B cell (primary cell): ENCODE results near the gene SLC24A1.

ENCODE experiments used
- CTCF ChIP-seq: fragments of 200-600 bp; IDR thresholded peaks from one replicate; pipeline ENCODE4 v1.8.0; 2022; ENCODE audit warnings: antibody characterized with exemption, mild to moderate bottlenecking
- EZH2 ChIP-seq: IDR thresholded peaks from 2 replicates; pipeline ENCODE4 v1.6.1; 2012; ENCODE audit warnings: borderline replicate concordance, low read depth, mild to moderate bottlenecking, moderate library complexity, low read length; ENCODE audit not compliant: insufficient read depth, poor library complexity, severe bottlenecking

- TF ChIP-seq CTCF = no peak
- no peak for TF ChIP-seq EZH2
Measured at GRCh38 chr15:65642594-65642993, 20.9 kb downstream of the SLC24A1 start.
